ENCODE data around the gene CYP8B1. TPM values are rescaled to one million over a fixed set of nuclear protein-coding genes. Genes with fewer than 3 reads are reported as not detected.
A peak's percentile ranks its signal among the peaks of the same experiment; 100 is the strongest.

Gene CYP8B1
- total and polyA plus RNA-seq, 9 of the 15 experiments (the other 6 are each of a cell fraction or from before 2014, with no cell fraction given), result 0.04 TPM; not detected in 8

GRCh38 chr3:42826141-42826540 is 49.5 kb downstream of the CYP8B1 start (continued):
- TF ChIP-seq ZNF77 (CRISPR knock-in tag; IDR thresholded peaks at IDR 0.05) (no peak), E4F1 (CRISPR knock-in tag; IDR thresholded peaks at IDR 0.05; ENCODE audit: borderline replicate concordance) (no peak)

GRCh38 chr3:42823351-42823750 is 52.3 kb downstream of the CYP8B1 start:
- 0% methylated on average over 2 of the region's 2 CpGs for WGBS (ENCODE audit: insufficient coverage, low coverage, missing lambda C conversion rate)
- FAIRE-seq (no peak), DNase-seq (ENCODE audit: extremely low read depth in 1 of 4, low spot score in 3 of 4) (no peak), ATAC-seq (peak; percentile 42)
- Histone ChIP-seq H3K4me1 (replicated peaks in 1 of 2; ENCODE audit: control insufficient read depth in 2 of 2, insufficient read depth in 2 of 2, low read length in 2 of 2) (no peaks in the 10 kb centered on the region), H3K79me2 (ENCODE audit: control insufficient read depth, insufficient read depth, low read length) (no peaks in the 10 kb centered on the region), H3K9ac (ENCODE audit: insufficient read depth in 1 of 2, low read depth in 2 of 2, low read length in 2 of 2) (no peak overlapping the region), H4K20me1 (replicated peaks; ENCODE audit: control insufficient read depth, insufficient read depth, low read length) (no peaks in the 10 kb centered on the region), H3K27ac (ENCODE audit: extremely low read depth, low read depth, low read length) (no peak overlapping the region), H3K9me3 (replicated peaks; ENCODE audit: control insufficient read depth, insufficient read depth, low read depth, low read length) (no peaks in the 10 kb centered on the region), H3K4me2 (ENCODE audit: insufficient read depth, low read length) (peak overlapping the region; percentile 19; the same call in 1 of the 2 replicates), H2AFZ (ENCODE audit: low read depth, low read length) (no peak overlapping the region), H3K9me1 (ENCODE audit: control insufficient read depth, insufficient read depth, low read length) (no peaks in the 10 kb centered on the region), H3K4me3 (no peak overlapping the region), H3K27me3 (ENCODE audit: control insufficient read depth in 2 of 2, insufficient read depth in 2 of 2, low read length in 2 of 2) (0 out of 5 replicates have a peak, but pooled peaks cover 2 to 4% of the 10 kb centered on the region in 2 experiments), H3K36me3 (ENCODE audit: control insufficient read depth, insufficient read depth, low read length) (no peaks in the 10 kb centered on the region)
- TF ChIP-seq YBX1 (IDR thresholded peaks at IDR 0.05) (no peak), ARID3A (IDR thresholded peaks at IDR 0.05; ENCODE audit: borderline replicate concordance, low read depth, low read length) (no peak), BCLAF1 (IDR thresholded peaks at IDR 0.05; ENCODE audit: borderline replicate concordance in 1 of 2, control insufficient read depth in 1 of 2, low read depth in 2 of 2, low read length in 1 of 2) (no peak), KLF16 (IDR thresholded peaks at IDR 0.05) (no peak), POLR2A (conservative IDR thresholded peaks at IDR 0.05) (no peak), IFI16 (CRISPR knock-in tag; IDR thresholded peaks at IDR 0.05) (no peak), MECOM (CRISPR knock-in tag; IDR thresholded peaks at IDR 0.05) (no peak), ELF1 (tag; IDR thresholded peaks at IDR 0.05) (no peak), THRAP3 (IDR thresholded peaks at IDR 0.05; ENCODE audit: borderline replicate concordance) (no peak), ZNF217 (CRISPR knock-in tag; IDR thresholded peaks at IDR 0.05) (no peak), NFIC (IDR thresholded peaks at IDR 0.05) (no peak), WHSC1 (IDR thresholded peaks at IDR 0.05; ENCODE audit: low read length) (no peak)
- BruUV-seq (replicated peaks), result no TSS peak
- CTCF ChIA-PET (ENCODE audit: low intra/inter-chr PET ratio), result no interaction called here
- POLR2A ChIA-PET, result no interaction called here
- intact Hi-C loops (cut with micrococcal nuclease) (no loop called here), in situ Hi-C loops (cut with MboI) (no loop called here)

Data from K562 (cell line).